Natural killer cell (primary cell): ENCODE data around the gene FAP. TPM values are rescaled to one million over a fixed set of nuclear protein-coding genes. Genes with fewer than 3 reads are reported as not detected.

ENCODE experiments used
- ATAC-seq, 3 donors: fragments of 150-1000 bp in 2 of 3; fragments of 200-7000 bp in 1 of 3; cut with Tn5 transposase; 1 replicate in 1 of 3; 2 replicates in 2 of 3; pipeline ENCODE4 v1.10.0; 2021; ENCODE audit warnings: mild to moderate bottlenecking in 2 of 3, moderate library complexity in 2 of 3
- DNase-seq, 2 donors: peaks; one replicate each; pipeline versions ENCODE4 v3.0.0 to v3.0.0-alpha.2; 2013 to 2021; ENCODE audit warnings: mixed read lengths in 1 of 2
- H3K27ac ChIP-seq: one replicate; pipeline ENCODE4 v1.5.1; 2013; ENCODE audit warnings: mild to moderate bottlenecking, low read length
- H3K27me3 ChIP-seq: one replicate; pipeline ENCODE4 v1.6.1; 2013; ENCODE audit warnings: low read length; ENCODE audit not compliant: control insufficient read depth, insufficient read depth
- H3K36me3 ChIP-seq: one replicate; pipeline ENCODE4 v1.6.1; 2013; ENCODE audit warnings: low read length; ENCODE audit not compliant: control insufficient read depth, insufficient read depth
- H3K4me1 ChIP-seq: one replicate; pipeline ENCODE4 v1.6.1; 2013; ENCODE audit warnings: low read length; ENCODE audit not compliant: control insufficient read depth, insufficient read depth
- H3K4me3 ChIP-seq: one replicate; pipeline ENCODE4 v1.5.1; 2013; ENCODE audit warnings: low read length
- H3K9me3 ChIP-seq: one replicate; pipeline ENCODE4 v1.6.1; 2013; ENCODE audit warnings: low read length; ENCODE audit not compliant: control insufficient read depth, insufficient read depth
- H3K27ac Mint-ChIP-seq, 2 donors: one replicate each; pipeline ENCODE4 v1.8.0; 2022; ENCODE audit warnings: mild to moderate bottlenecking in 2 of 2, mixed read lengths in 2 of 2, moderate library complexity in 1 of 2
- H3K27me3 Mint-ChIP-seq, 2 donors: one replicate each; pipeline ENCODE4 v1.8.0; 2022; ENCODE audit warnings: low read depth in 2 of 2, mixed read lengths in 2 of 2
- H3K36me3 Mint-ChIP-seq: one replicate; pipeline ENCODE4 v1.8.0; 2022; ENCODE audit warnings: mixed read lengths
- H3K4me1 Mint-ChIP-seq, 2 donors: one replicate each; pipeline ENCODE4 v1.8.0; 2022; ENCODE audit warnings: mixed read lengths in 2 of 2
- H3K4me3 Mint-ChIP-seq: one replicate; pipeline ENCODE4 v1.8.0; 2022; ENCODE audit warnings: mild to moderate bottlenecking, moderate library complexity, mixed read lengths
- H3K9me3 Mint-ChIP-seq, 2 donors: one replicate each; pipeline ENCODE4 v1.8.0; 2022; ENCODE audit warnings: mixed read lengths in 2 of 2
- CTCF ChIP-seq: fragments of 200-600 bp; IDR thresholded peaks from one replicate; pipeline ENCODE4 v1.8.0; 2022; ENCODE audit warnings: antibody characterized with exemption
- WGBS: methylation state at CpG from one replicate; pipeline ENCODE4 v1.1.7; 2013; ENCODE audit warnings: missing lambda C conversion rate; ENCODE audit not compliant: insufficient coverage; 5-methylcytosine and 5-hydroxymethylcytosine counted together
- intact Hi-C: fragments of 100-400 bp; cut with micrococcal nuclease; formaldehyde crosslinking; loops from one replicate; pipeline ENCODE4 v1.14.2; 2022
- total RNA-seq, 4 donors: library from RNA; stranded (reverse); fragments of 120-200 nt in 1 of 4; gene quantifications; one replicate each; pipeline versions ENCODE4 v1.2.3 to v1.2.4, GENCODE V29; 2013 to 2022

FAP gene
- total RNA-seq, 3 donors from 2014 or later (not counting 1 experiment from before 2014, with no cell fraction given): not detected

GRCh38 chr2:162258686-162259085 lies 15.4 kb upstream of the FAP start:
- H3K27ac Mint-ChIP-seq: no peak overlapping the region
- H3K36me3 Mint-ChIP-seq: no peaks in the 10 kb centered on the region
- no peak for ATAC-seq
- WGBS: 93% methylated on average over 2 of the region's 2 CpGs
- H3K27me3 ChIP-seq: no peaks in the 10 kb centered on the region
- no peak for DNase-seq
- no peaks in the 10 kb centered on the region for H3K9me3 Mint-ChIP-seq
- H3K4me3 ChIP-seq: no peak overlapping the region
- H3K36me3 ChIP-seq: no peaks in the 10 kb centered on the region
- peaks cover 9% of the 10 kb centered on the region for H3K4me1 ChIP-seq
- peaks cover 12 to 13% of the 10 kb centered on the region in 2 donors for H3K4me1 Mint-ChIP-seq
- no peak overlapping the region for H3K4me3 Mint-ChIP-seq
- intact Hi-C loops: no loop called here
- TF ChIP-seq CTCF: no peak
- no peak overlapping the region for H3K27ac ChIP-seq
- H3K27me3 Mint-ChIP-seq: peaks cover 0 to 5% of the 10 kb centered on the region in 2 donors
- no peaks in the 10 kb centered on the region for H3K9me3 ChIP-seq

GRCh38 chr2:162258169-162258568 lies 14.9 kb upstream of the FAP start:
- Histone ChIP-seq H3K36me3 (no peaks in the 10 kb centered on the region), H3K27me3 (no peaks in the 10 kb centered on the region), H3K4me1 (peaks cover 9% of the 10 kb centered on the region), H3K4me3 (no peak overlapping the region), H3K27ac (no peak overlapping the region), H3K9me3 (no peaks in the 10 kb centered on the region)
- 100% methylated on average over 4 of the region's 4 CpGs for WGBS
- intact Hi-C loops: no loop called here
- Mint-ChIP-seq H3K4me1 (peaks cover 12 to 13% of the 10 kb centered on the region in 2 donors), H3K9me3 (no peaks in the 10 kb centered on the region), H3K27me3 (peaks cover 0 to 5% of the 10 kb centered on the region in 2 donors), H3K27ac (no peak overlapping the region), H3K36me3 (no peaks in the 10 kb centered on the region), H3K4me3 (no peak overlapping the region)
- TF ChIP-seq CTCF: no peak
- DNase-seq (no peak), ATAC-seq (no peak)

- no peak overlapping the region for H3K4me3 ChIP-seq
- Mint-ChIP-seq H3K4me3 (no peak overlapping the region), H3K36me3 (no peaks in the 10 kb centered on the region), H3K9me3 (no peaks in the 10 kb centered on the region), H3K27me3 (peaks cover 0 to 5% of the 10 kb centered on the region in 2 donors), H3K27ac (no peak overlapping the region), H3K4me1 (peaks cover 12 to 13% of the 10 kb centered on the region in 2 donors)
- no peak for TF ChIP-seq CTCF
- no peaks in the 10 kb centered on the region for H3K36me3 ChIP-seq
- no peak for ATAC-seq
- H3K27ac ChIP-seq: no peak overlapping the region
- H3K9me3 ChIP-seq: no peaks in the 10 kb centered on the region
- DNase-seq: no peak
- peaks cover 9% of the 10 kb centered on the region for H3K4me1 ChIP-seq
- no peaks in the 10 kb centered on the region for H3K27me3 ChIP-seq
- intact Hi-C loops: no loop called here
- WGBS: no CpG with 5 or more reads among the region's 1 CpG
Observed at GRCh38 chr2:162257425-162257824, 14.2 kb upstream of the FAP start.

- H3K36me3 ChIP-seq: no peaks in the 10 kb centered on the region
- Mint-ChIP-seq H3K9me3 (no peaks in the 10 kb centered on the region), H3K4me3 (no peak overlapping the region), H3K27me3 (peaks cover 0 to 5% of the 10 kb centered on the region in 2 donors), H3K27ac (no peak overlapping the region), H3K4me1 (peaks cover 7% of the 10 kb centered on the region in 2 donors), H3K36me3 (no peaks in the 10 kb centered on the region)
- H3K27ac ChIP-seq: no peak overlapping the region
- WGBS: 94% methylated on average over 2 of the region's 2 CpGs
- no peak for TF ChIP-seq CTCF
- intact Hi-C loops: no loop called here
- peaks cover 7% of the 10 kb centered on the region for H3K4me1 ChIP-seq
- no peaks in the 10 kb centered on the region for H3K9me3 ChIP-seq
- H3K4me3 ChIP-seq: no peak overlapping the region
- ATAC-seq (no peak), DNase-seq (no peak)
- no peaks in the 10 kb centered on the region for H3K27me3 ChIP-seq
Observed at GRCh38 chr2:162256591-162256991, 13.3 kb upstream of the FAP start.
